ENCODE measurements around the gene NCKAP1. TPM values are rescaled to one million over a fixed set of nuclear protein-coding genes. Genes with fewer than 3 reads are reported as not detected.

NCKAP1 gene
- total and polyA plus RNA-seq, 3 donors from 2014 or later: 59.6 to 110 (median 82.9) TPM

GRCh38 chr2:182917924-182918323 lies 120.3 kb downstream of the NCKAP1 start:
- intact Hi-C loops (cut with DNase I; ENCODE audit: low total_unique reads): no loop called here
- Histone ChIP-seq H3K4me1 (no peaks in the 10 kb centered on the region), H3K4me3 (no peak overlapping the region), H3K27ac (no peak overlapping the region), H3K9me3 (no peaks in the 10 kb centered on the region), H3K36me3 (ENCODE audit: low read depth, missing control alignments) (no peaks in the 10 kb centered on the region), H3K27me3 (no peaks in the 10 kb centered on the region)
- DNase-seq: no peak
- TF ChIP-seq, protein P1, sequence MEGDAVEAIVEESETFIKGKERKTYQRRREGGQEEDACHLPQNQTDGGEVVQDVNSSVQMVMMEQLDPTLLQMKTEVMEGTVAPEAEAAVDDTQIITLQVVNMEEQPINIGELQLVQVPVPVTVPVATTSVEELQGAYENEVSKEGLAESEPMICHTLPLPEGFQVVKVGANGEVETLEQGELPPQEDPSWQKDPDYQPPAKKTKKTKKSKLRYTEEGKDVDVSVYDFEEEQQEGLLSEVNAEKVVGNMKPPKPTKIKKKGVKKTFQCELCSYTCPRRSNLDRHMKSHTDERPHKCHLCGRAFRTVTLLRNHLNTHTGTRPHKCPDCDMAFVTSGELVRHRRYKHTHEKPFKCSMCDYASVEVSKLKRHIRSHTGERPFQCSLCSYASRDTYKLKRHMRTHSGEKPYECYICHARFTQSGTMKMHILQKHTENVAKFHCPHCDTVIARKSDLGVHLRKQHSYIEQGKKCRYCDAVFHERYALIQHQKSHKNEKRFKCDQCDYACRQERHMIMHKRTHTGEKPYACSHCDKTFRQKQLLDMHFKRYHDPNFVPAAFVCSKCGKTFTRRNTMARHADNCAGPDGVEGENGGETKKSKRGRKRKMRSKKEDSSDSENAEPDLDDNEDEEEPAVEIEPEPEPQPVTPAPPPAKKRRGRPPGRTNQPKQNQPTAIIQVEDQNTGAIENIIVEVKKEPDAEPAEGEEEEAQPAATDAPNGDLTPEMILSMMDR (IDR thresholded peaks at IDR 0.05): no peak
- no peak for TF ChIP-seq POLR2A (IDR thresholded peaks at IDR 0.05)

GRCh38 chr2:182916417-182916816 lies 121.8 kb downstream of the NCKAP1 start:
- H3K9me3 ChIP-seq: no peaks in the 10 kb centered on the region
- no peaks in the 10 kb centered on the region for H3K27me3 ChIP-seq
- intact Hi-C loops (cut with DNase I; ENCODE audit: low total_unique reads): no loop called here
- H3K4me3 ChIP-seq: no peak overlapping the region
- no peak for DNase-seq
- no peaks in the 10 kb centered on the region for H3K4me1 ChIP-seq
- no peaks in the 10 kb centered on the region for H3K36me3 ChIP-seq (ENCODE audit: low read depth, missing control alignments)
- H3K27ac ChIP-seq: no peak overlapping the region
- no peak for TF ChIP-seq POLR2A (IDR thresholded peaks at IDR 0.05)
- 96% methylated on average over 2 of the region's 2 CpGs for WGBS, 2 donors

DNA sequence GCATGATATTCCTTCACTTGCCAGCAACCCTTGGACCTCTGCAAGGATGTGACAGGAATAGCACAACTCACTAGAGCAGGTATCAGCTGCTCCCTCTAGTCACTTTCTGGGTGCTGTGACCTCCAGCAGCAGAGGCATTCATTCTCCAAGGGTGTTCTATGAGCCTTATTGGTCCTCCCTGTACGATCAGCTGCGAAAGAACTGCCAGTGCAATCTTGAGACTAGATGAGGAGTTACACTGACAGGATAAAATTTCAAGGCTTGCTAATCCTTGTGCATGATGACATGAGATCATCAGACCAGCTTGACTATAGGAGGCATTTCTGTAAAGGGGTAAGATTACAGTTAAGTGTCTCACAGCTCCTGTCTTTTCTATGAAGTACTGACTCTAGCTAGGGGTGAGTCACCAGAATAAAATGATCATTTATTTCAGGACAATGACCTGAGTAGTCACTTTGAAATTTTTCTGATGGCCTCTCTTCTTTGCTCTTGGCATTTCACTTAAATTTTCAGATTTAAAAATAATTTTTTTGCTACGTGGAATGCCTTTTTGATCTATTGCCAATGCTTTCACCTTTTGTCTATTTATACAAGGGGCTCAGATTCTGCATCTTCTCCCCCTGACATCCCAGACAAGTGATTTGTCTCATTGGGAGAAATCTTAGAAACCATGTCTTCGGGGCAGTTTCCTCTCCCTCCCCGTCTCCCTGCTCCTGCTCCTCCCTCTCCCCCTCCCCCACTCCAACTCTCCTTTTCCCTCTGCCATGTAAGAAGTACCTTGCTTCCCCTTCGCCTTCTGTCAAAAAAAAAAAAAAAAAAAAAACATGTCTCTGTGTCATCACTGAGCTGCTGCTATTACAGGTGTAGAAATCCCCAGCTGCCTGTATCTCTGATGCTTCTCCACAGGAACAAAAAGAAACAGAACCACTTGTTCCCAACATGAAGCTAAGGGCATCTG lies 122.6 kb downstream of the NCKAP1 start:
- intact Hi-C loops (cut with DNase I; ENCODE audit: low total_unique reads): no loop called here
- TF ChIP-seq, protein P1 (IDR thresholded peaks at IDR 0.05): no peak
- TF ChIP-seq POLR2A (IDR thresholded peaks at IDR 0.05): no peak
- Histone ChIP-seq H3K9me3 (no peaks in the 10 kb centered on the region), H3K4me1 (no peaks in the 10 kb centered on the region), H3K27ac (no peak overlapping the region), H3K4me3 (no peak overlapping the region), H3K27me3 (no peaks in the 10 kb centered on the region), H3K36me3 (ENCODE audit: low read depth, missing control alignments) (no peaks in the 10 kb centered on the region)
- no peak for DNase-seq
- 80 to 81% methylated on average over 6 of the region's 6 CpGs for WGBS, 2 donors

- Histone ChIP-seq H3K36me3 (ENCODE audit: low read depth, missing control alignments) (no peaks in the 10 kb centered on the region), H3K9me3 (no peaks in the 10 kb centered on the region), H3K27me3 (no peaks in the 10 kb centered on the region), H3K4me1 (no peaks in the 10 kb centered on the region), H3K4me3 (no peak overlapping the region), H3K27ac (no peak overlapping the region)
- DNase-seq: no peak
- WGBS, 2 donors: 63 to 84% methylated on average over 1 of the region's 1 CpG
- TF ChIP-seq, protein P1 (IDR thresholded peaks at IDR 0.05): no peak
- no peak for TF ChIP-seq POLR2A (IDR thresholded peaks at IDR 0.05)
- intact Hi-C loops (cut with DNase I; ENCODE audit: low total_unique reads): no loop called here
These were observed 123.4 kb downstream of the NCKAP1 start for GRCh38 chr2:182914852-182915251.

DNA sequence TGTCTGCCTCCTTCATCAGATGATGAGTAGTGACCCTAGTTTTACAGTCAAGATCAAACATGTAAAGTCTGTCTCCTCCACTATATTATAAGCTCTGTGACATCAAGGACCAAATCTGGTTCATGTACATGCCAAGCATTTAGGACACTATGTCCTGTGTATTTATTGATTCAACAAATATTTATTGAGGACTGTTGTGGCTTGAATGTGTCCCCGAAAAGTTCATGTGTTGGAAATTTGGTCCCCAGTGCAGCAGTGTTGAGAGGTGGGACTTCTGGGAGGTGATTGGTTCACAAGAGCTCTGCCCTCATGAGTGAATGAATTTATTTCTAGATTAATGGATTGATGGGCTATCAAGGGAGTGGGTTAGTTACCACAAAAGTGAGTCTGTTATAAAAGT lies 125.2 kb downstream of the NCKAP1 start:
- 92% methylated on average over 1 of the region's 1 CpG for WGBS, 2 donors
- H3K9me3 ChIP-seq: no peaks in the 10 kb centered on the region
- TF ChIP-seq, protein P1 (IDR thresholded peaks at IDR 0.05): no peak
- TF ChIP-seq POLR2A (IDR thresholded peaks at IDR 0.05): no peak
- no peaks in the 10 kb centered on the region for H3K27me3 ChIP-seq
- H3K4me3 ChIP-seq: no peak overlapping the region
- no peak for DNase-seq
- H3K27ac ChIP-seq: no peak overlapping the region
- H3K36me3 ChIP-seq (ENCODE audit: low read depth, missing control alignments): no peaks in the 10 kb centered on the region
- intact Hi-C loops (cut with DNase I; ENCODE audit: low total_unique reads): no loop called here
- no peaks in the 10 kb centered on the region for H3K4me1 ChIP-seq
